SK-N-SH (cell line): ENCODE data around the gene GPR55.

Source experiments
- CTCF ChIP-seq: fragments of 200-600 bp; sonication (generic); IDR thresholded peaks from 2 replicates; pipeline ENCODE4 v1.6.1; 2017; ENCODE audit warnings: antibody characterized with exemption, mild to moderate bottlenecking, moderate library complexity
- NFIC ChIP-seq: IDR thresholded peaks from 2 replicates; pipeline ENCODE4 v1.4.0; 2012; ENCODE audit warnings: borderline replicate concordance

GRCh38 chr2:230908092-230908594 lies 16.9 kb downstream of the GPR55 start:
- TF ChIP-seq CTCF (no peak), NFIC (no peak)
